ENCODE data around the gene HIBCH. TPM values are rescaled to one million over a fixed set of nuclear protein-coding genes. Genes with fewer than 3 reads are reported as not detected.

HIBCH gene
- total and polyA plus RNA-seq, 2 of the 13 experiments (the other 11 are each of a cell fraction or from before 2014, with no cell fraction given): 18.8 to 49.5 TPM

GRCh38 chr2:190335225-190335559 is 15.6 kb upstream of the HIBCH start (continued):
- TF ChIP-seq, protein P1, sequence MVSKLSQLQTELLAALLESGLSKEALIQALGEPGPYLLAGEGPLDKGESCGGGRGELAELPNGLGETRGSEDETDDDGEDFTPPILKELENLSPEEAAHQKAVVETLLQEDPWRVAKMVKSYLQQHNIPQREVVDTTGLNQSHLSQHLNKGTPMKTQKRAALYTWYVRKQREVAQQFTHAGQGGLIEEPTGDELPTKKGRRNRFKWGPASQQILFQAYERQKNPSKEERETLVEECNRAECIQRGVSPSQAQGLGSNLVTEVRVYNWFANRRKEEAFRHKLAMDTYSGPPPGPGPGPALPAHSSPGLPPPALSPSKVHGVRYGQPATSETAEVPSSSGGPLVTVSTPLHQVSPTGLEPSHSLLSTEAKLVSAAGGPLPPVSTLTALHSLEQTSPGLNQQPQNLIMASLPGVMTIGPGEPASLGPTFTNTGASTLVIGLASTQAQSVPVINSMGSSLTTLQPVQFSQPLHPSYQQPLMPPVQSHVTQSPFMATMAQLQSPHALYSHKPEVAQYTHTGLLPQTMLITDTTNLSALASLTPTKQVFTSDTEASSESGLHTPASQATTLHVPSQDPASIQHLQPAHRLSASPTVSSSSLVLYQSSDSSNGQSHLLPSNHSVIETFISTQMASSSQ (IDR thresholded peaks at IDR 0.05; ENCODE audit: low read depth): peak; percentile 72; the same call in 1 of the 2 replicates
- TF ChIP-seq, protein P1 (CRISPR knock-in tag; IDR thresholded peaks at IDR 0.05; ENCODE audit: borderline replicate concordance): no peak
- no peak for TF ChIP-seq GATAD1 (CRISPR knock-in tag; IDR thresholded peaks at IDR 0.05)
- peak; percentile 62; the same call in 1 of the 2 replicates for TF ChIP-seq PPARG (CRISPR knock-in tag; conservative IDR thresholded peaks at IDR 0.05)
- peak; percentile 47; the same call in 1 of the 2 replicates for TF ChIP-seq HNRNPUL1 (IDR thresholded peaks at IDR 0.05; ENCODE audit: low read depth, low read length)
- TF ChIP-seq ARID3A (IDR thresholded peaks at IDR 0.05; ENCODE audit: low read depth, low read length): peak; percentile 58; the same call in 1 of the 2 replicates
- TF ChIP-seq CBX2 (IDR thresholded peaks at IDR 0.05; ENCODE audit: low read depth, low read length): no peak
- TF ChIP-seq CBX2 (CRISPR knock-in tag; IDR thresholded peaks at IDR 0.05; ENCODE audit: low read depth): 0 out of 2 replicates have a peak, but pooled peaks have one; percentile 16
- TF ChIP-seq CEBPB (IDR thresholded peaks at IDR 0.05; ENCODE audit: borderline replicate concordance, low read depth, low read length): peak; percentile 91
- 0 out of 2 replicates have a peak, but pooled peaks have one; percentile 39 for TF ChIP-seq KDM6A (CRISPR knock-in tag; IDR thresholded peaks at IDR 0.05; ENCODE audit: low read depth)
